ENCODE data around the gene ADAMTS17. TPM values are rescaled to one million over a fixed set of nuclear protein-coding genes. Genes with fewer than 3 reads are reported as not detected.

The ADAMTS17 gene
- total RNA-seq, 4 donors from 2014 or later, result 7.2 to 15.1 (median 8.9) TPM

DNA sequence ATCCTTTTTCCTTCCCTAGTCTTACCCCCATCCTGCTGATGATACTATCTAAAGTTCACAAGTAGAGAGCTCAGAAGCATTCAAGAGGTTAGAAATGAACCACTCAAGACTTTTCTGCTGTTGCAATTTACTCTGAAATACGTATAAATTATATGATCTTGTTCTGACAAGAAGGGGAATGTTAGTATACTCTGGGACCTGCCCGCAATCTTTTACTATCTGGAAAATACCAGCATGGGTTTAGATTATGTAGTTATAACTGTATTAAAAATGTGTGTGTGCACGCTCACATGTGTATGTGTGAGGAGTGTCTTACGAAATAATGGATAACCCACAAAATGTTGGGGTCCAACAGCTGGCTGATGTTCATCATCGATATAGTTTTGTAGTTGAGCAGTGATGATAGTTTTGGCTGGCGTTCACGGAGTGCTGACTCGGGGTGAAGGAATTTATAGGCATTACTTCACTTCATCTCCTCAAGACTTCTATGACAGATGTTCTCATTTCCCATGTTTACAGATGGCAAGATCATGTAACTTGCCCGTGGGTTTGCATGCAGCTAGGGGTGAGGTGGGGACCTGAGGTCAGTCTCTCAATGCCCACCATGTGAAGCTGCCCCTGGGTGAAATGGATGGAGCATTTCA lies 311.1 kb downstream of the ADAMTS17 start:
- DNase-seq, result no peak
- H3K9me3 ChIP-seq, result no peaks in the 10 kb centered on the region
- no peaks in the 10 kb centered on the region for H3K27me3 ChIP-seq
- H3K4me3 ChIP-seq, result no peak overlapping the region
- H3K27ac ChIP-seq, result no peak overlapping the region
- TF ChIP-seq CTCF (IDR thresholded peaks at IDR 0.05) (no peak), POLR2A (IDR thresholded peaks at IDR 0.05) (no peak)
- H3K36me3 ChIP-seq, result no peaks in the 10 kb centered on the region
- H3K4me1 ChIP-seq, result no peaks in the 10 kb centered on the region

GRCh38 chr15:100029868-100030479 lies 311.8 kb downstream of the ADAMTS17 start:
- H3K27me3 ChIP-seq, result no peaks in the 10 kb centered on the region
- no peak overlapping the region for H3K27ac ChIP-seq
- TF ChIP-seq CTCF (IDR thresholded peaks at IDR 0.05) (no peak), POLR2A (IDR thresholded peaks at IDR 0.05) (no peak)
- no peak for DNase-seq
- no peaks in the 10 kb centered on the region for H3K4me1 ChIP-seq
- H3K36me3 ChIP-seq, result no peaks in the 10 kb centered on the region
- no peaks in the 10 kb centered on the region for H3K9me3 ChIP-seq
- H3K4me3 ChIP-seq, result no peak overlapping the region

DNA sequence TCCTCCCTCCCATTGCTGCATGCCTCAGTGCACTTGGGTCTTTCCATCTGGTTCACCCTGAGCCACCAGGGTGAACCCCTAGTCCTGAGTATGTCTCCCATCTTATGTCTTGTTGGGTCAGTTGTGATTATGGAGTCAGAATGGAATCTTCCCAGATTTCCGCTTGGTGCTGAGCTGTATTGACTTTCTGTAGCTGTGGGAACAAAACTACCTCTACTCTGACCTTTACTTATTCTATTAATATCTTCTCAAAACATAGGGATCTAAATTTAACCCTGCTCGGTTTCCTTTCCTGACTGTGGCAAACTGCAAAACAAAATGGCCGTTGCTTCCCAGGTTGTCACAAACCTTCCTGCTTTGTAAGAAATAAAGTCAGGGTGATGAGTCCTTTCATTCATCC lies 312.7 kb downstream of the ADAMTS17 start:
- no peak for DNase-seq
- TF ChIP-seq POLR2A (IDR thresholded peaks at IDR 0.05) (no peak), CTCF (IDR thresholded peaks at IDR 0.05) (no peak)
- no peaks in the 10 kb centered on the region for H3K4me1 ChIP-seq
- no peaks in the 10 kb centered on the region for H3K27me3 ChIP-seq
- H3K9me3 ChIP-seq, result no peaks in the 10 kb centered on the region
- no peak overlapping the region for H3K27ac ChIP-seq
- no peak overlapping the region for H3K4me3 ChIP-seq
- H3K36me3 ChIP-seq, result no peaks in the 10 kb centered on the region

DNA sequence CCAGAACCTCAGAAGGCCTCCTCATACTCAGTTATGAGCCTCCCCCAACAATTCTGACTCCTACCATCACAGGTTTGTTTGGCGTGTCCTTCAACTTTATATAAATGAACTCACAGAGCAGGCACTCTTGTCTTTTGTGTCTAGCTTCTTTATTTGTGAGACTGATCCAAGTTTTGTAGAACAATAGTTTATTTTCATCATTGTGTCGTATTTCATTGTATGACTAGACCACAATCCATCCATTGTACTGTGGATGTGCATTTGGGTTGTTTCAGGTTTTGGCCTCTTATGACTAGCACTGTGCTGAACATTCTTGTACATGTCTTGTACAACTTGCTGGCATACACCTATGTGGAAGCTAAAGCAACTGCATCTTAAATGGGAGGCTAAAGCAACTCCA lies 315.7 kb downstream of the ADAMTS17 start:
- Histone ChIP-seq H3K4me3 (no peak overlapping the region), H3K4me1 (no peaks in the 10 kb centered on the region), H3K9me3 (no peaks in the 10 kb centered on the region), H3K27me3 (no peaks in the 10 kb centered on the region), H3K36me3 (no peaks in the 10 kb centered on the region), H3K27ac (no peak overlapping the region)
- DNase-seq, result no peak
- TF ChIP-seq POLR2A (IDR thresholded peaks at IDR 0.05), result no peak
- no peak for TF ChIP-seq CTCF (IDR thresholded peaks at IDR 0.05)

GRCh38 chr15:100022806-100023205 lies 319.0 kb downstream of the ADAMTS17 start:
- Histone ChIP-seq H3K4me1 (no peaks in the 10 kb centered on the region), H3K27me3 (no peaks in the 10 kb centered on the region), H3K4me3 (no peak overlapping the region), H3K9me3 (no peaks in the 10 kb centered on the region), H3K36me3 (no peaks in the 10 kb centered on the region), H3K27ac (no peak overlapping the region)
- TF ChIP-seq POLR2A (IDR thresholded peaks at IDR 0.05) (no peak), CTCF (IDR thresholded peaks at IDR 0.05) (no peak)
- no peak for DNase-seq
